Fibroblast of mammary gland (primary cell): ENCODE results near the gene TRIP10.

Source experiments
- DNase-seq: peaks from one replicate; pipeline ENCODE4 v3.0.0-alpha.2; 2010; ENCODE audit warnings: low read depth
- H3K4me3 ChIP-seq: 2 replicates; pipeline ENCODE4 v1.5.1; 2011; ENCODE audit warnings: low read depth, mild to moderate bottlenecking, low read length, moderate library complexity; ENCODE audit not compliant: control insufficient read depth
- TF ChIP-seq, protein P1 (sequence below): conservative IDR thresholded peaks from 2 replicates; pipeline ENCODE4 v1.5.1; 2011; ENCODE audit warnings: low read depth, low read length, inconsistent platforms; ENCODE audit not compliant: control insufficient read depth, insufficient read depth

TRIP10 gene

DNA sequence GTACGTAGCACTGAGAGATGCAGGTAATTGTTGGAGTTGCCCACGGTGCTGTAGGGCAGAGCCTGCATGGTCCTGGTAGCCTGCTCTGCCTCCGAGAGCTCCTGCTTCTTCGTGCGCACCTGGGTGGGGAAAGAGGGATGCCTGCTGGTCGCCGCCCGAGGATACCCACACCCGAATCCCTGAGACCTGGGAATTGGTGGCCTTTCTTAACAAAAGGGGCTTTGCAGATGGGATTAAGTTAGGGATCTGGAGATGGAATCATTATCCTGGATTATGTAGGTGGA is 28.5 kb upstream of the TRIP10 start:
- no peak overlapping the region for H3K4me3 ChIP-seq
- no peak for DNase-seq
- TF ChIP-seq, protein P1, sequence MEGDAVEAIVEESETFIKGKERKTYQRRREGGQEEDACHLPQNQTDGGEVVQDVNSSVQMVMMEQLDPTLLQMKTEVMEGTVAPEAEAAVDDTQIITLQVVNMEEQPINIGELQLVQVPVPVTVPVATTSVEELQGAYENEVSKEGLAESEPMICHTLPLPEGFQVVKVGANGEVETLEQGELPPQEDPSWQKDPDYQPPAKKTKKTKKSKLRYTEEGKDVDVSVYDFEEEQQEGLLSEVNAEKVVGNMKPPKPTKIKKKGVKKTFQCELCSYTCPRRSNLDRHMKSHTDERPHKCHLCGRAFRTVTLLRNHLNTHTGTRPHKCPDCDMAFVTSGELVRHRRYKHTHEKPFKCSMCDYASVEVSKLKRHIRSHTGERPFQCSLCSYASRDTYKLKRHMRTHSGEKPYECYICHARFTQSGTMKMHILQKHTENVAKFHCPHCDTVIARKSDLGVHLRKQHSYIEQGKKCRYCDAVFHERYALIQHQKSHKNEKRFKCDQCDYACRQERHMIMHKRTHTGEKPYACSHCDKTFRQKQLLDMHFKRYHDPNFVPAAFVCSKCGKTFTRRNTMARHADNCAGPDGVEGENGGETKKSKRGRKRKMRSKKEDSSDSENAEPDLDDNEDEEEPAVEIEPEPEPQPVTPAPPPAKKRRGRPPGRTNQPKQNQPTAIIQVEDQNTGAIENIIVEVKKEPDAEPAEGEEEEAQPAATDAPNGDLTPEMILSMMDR = no peak

DNA sequence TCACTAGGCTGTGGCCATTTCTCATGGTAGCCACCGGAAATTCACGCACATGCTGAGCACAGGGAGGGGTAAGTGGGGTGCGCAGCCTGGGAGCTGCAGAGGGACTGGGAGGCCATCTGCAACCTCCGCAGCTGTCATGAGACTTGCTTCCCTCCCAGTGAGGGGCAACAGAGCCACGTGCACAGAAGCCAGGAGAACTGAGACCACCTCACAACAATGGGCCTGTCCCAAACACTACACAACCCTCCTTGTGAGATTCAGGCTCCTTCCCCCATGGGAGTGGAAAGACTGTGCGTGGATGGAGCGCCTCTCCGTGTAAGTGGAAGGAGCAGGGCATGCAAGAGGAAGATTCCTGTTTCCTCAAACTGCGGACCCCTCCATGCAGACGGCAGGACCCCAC is 27.9 kb upstream of the TRIP10 start:
- no peak overlapping the region for H3K4me3 ChIP-seq
- TF ChIP-seq, protein P1 = no peak
- no peak for DNase-seq

DNA sequence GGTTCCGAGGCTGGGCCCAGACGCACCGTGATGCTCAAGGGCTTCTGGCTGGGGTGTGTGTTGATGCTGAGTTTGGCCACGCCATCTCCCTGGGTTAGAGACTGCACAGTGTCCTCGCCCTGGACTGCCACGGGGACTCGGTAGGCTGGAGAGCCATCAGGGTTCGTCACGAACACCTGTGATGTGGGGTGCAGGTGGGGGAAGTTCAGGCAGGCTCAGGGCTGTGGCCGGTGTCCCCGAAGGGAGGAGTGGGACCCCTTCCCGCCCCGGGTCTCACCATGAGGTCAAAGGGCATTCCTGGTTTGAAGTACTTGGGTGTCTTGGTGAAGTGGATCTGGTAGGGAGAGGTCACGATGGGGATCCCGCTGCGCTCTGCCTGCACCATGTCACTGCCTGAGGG is 27.2 kb upstream of the TRIP10 start:
- no peak for DNase-seq
- no peak overlapping the region for H3K4me3 ChIP-seq
- TF ChIP-seq, protein P1 = no peak

GRCh38 chr19:6712692-6713670 is 26.5 kb upstream of the TRIP10 start:
- TF ChIP-seq, protein P1 = no peak
- no peak for DNase-seq

DNA sequence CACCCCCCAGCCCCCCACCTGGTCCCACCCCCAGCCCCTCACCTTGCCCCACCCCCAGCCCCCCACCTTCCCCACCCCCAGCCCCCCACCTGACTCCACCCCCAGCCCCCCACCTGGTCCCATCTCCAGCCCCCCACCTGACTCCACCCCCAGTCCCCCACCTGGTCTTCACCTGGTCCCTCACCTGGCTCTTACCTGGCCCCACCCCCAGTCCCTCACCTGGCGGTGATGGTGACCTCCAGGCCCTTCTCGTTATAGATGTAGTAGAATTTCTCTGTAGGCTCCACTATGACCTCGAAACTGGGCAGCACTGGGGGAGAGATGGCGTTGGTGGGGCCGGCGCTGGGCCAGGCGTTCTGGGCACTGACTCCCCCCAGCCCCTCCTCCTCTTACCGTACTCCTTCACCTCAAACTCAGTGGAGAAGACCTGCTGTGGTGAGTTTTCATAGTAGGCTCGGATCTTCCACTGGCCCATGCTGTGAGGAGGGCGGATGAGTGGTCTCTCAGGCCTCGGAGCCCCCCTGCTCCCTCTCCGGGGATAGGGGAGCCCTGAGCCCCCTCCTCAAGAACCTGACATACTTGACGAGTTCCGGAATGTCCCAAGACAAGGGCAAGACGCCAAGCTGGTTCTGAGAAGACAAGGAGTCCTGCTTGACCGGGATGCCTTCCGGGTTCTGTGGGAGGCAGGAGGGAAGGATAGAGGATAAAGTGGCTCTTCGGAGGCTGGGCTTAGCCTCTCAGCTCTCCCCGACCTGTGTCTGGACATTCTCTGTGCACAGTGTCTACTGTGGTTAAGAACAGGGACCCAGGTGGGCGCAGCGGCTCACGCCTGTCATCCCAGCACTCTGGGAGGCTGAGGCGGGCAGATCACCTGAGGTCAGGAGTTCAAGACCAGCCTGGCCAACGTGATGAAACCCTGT is 25.4 kb upstream of the TRIP10 start:
- TF ChIP-seq, protein P1 = no peak
- no peak for DNase-seq
- no peak overlapping the region for H3K4me3 ChIP-seq

More at GRCh38 chr19:6712692-6713670, 26.5 kb upstream of the TRIP10 start:
- H3K4me3 ChIP-seq = no peak overlapping the region

DNA sequence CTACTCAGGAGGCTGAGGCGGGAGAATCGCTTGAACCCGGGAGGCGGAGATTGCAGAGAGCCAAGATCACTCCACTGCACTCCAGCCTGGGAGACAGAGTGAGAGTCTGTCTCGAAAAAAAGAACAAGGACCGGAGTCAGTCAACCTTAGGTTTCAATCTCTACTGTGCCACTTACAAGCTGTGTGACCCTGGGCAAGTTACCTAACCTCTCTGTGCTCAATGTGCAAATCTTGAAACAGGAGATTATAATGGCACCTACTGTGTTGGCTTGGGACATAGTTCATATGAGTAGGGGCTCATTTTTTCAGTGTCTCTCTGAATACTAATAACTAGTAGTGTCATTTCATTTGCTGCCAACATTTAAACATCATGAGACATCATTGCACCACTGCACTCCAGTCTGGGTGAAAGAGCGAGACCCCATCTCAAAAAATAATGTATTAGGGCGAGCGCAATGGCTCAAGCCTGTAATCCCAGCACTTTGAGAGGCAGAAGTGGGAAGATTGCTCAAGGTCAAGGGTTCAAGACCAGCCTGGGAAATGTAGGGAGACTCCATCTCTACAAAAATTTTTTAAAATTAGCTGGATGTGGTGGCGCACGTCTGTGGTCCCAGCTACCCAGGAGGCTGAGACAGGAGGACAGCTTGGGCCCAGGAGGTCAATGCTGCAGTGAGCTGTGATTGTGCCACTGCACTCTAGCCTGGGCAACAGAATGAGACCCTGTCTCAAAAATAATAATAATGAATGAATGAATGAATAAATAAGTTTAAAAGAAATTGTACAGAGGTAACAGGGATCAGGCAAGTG is 24.5 kb upstream of the TRIP10 start:
- no peak overlapping the region for H3K4me3 ChIP-seq
- TF ChIP-seq, protein P1 = no peak
- DNase-seq = no peak
